GM21717 (cell line): ENCODE results near the gene SLC39A3.

Source experiments
- ATAC-seq: cut with Tn5 transposase; IDR thresholded peaks from one replicate; pipeline ENCODE4 v1.9.1; 2021; ENCODE audit warnings: mild to moderate bottlenecking, moderate library complexity; ENCODE audit not compliant: unreplicated experiment

The SLC39A3 gene

DNA sequence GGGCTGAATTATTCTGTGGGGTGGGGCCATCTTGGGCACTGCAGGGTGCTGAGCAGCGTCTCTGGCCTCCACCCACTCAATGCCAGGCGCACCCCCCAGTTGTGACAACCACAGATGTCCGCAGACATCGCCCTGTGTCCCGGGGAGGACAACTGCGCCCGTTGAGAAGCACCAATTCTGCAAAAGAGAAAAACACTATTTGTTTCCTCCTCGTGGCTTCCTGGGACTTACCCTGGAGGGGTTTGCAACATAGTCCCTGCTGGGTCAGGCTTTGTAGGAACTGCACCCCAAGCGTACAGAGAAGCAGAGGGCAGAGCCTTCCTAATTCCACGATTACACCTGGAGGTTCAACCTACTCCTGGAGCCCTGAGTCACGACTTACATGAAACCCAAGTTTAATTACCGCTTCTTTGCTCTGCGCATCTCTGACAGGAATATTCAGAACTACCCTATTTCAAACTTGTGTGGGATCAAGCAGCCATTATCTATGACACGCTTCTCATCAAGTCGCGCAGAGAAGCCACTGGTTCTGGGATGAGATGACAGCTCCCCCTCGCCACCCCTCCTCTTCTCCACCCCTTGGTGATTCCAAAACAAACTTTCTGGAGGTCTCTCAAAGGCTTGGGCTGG is 11.1 kb upstream of the SLC39A3 start:
- no peak for ATAC-seq

- ATAC-seq: no peak
These were observed 7.5 kb upstream of the SLC39A3 start for GRCh38 chr19:2747349-2747748.

DNA sequence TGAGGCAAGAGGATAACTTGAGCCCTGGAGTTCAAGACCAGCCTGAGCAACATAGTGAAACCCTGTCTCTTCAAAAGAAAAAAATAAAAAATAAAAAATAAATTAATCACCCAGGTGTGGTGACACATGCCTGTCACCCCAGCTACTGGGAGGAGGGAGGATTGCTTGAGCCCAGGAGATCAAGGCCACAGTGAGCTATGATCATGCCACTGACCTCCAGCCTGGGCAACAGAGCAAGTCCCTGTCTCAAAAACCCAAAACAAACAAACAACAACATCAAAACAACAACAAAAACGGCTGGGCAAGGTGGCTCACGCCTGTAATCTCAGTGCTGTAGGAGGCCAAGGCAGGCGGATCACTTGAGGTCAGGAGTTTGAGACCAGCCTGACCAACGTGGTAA is 4.3 kb upstream of the SLC39A3 start:
- no peak for ATAC-seq

- ATAC-seq: no peak
These were observed 3.3 kb upstream of the SLC39A3 start for GRCh38 chr19:2743099-2743498.

GRCh38 chr19:2740314-2740656 is 468 bp upstream of the SLC39A3 start:
- no peak for ATAC-seq

- no peak for ATAC-seq
These were observed 3.1 kb downstream of the SLC39A3 start for GRCh38 chr19:2736550-2737190.

GRCh38 chr19:2735374-2735773 is 4.4 kb downstream of the SLC39A3 start:
- ATAC-seq: no peak

DNA sequence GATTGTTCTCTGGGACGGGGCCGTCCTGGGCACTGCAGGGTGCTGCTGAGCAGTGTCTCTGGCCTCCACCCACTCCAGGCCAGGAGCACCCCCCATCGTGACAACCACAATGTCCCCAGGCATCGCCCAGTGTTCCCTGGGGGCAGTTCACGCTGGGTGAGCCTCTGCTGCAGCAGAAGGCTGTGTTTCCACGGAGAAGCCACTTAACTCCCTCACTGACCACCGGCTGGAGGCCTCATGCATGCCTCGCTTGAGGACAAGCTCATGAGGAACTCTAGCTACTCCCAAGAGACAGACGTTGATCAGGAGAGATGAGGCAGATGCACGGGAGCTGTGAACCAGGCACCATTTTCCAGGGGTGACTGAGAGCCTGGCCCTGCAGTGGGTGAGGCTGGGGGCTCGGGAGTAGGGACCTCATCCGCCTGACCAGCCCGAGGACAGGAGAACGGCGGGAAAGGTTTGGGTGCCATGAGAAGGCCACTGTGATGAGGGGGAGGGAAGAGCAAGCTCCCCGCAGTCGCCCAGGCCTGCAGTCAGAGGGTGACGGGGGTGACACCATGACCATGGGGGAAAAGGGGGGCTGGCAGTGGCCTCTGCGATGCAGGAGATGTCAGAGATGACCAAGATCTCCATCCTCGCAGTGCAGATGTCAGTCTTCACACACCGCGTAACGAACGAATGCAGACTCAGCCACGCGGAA is 5.1 kb downstream of the SLC39A3 start:
- no peak for ATAC-seq

DNA sequence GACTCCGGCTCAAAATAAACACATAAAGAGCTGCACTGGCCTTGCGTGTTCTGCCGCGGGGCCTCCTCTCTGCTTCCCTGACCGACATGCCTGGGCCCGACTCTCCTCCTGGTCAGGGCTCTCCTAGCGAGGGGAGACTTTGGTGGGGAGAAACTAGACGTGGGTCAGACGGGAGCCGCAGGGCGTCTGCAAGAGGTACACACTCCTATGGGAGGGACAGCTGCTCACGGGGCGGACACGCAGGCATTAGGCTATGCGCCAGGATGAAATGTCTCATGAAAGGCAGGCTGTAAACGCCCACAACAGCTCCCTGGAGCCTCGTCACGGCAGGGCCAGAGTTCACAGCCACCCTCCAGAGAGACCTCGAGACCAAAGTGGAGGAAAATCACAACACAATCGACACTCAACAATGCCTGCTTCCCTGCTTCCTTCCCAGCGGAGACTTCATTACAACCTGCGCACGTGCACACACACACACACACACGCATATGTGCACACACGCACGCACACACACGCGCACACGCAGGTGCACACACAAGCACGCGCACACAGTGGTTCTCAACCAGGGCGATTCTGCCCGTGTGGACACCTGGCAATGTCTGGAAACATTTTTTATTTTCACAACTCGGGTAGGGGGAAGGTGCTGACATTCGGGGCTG is 5.8 kb downstream of the SLC39A3 start:
- no peak for ATAC-seq

DNA sequence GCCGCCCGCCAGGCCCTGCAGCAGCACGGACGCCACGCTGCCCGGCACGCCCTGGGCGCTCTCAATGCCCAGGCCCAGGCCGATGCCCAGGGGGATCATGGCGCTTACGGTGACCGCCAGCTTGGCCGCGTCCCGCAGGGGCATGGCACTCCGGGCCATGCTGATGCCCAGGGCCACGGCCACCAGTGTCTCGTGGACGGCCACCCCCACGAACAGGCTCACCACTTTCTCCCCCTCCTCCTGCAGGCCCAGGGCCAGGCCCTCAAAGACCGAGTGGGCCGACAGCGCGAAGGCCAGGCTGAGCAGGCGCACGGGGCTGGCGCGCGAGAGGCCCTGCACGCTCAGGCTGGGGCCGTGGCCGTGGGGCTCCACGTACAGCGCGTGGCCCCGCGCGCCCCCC is 6.9 kb downstream of the SLC39A3 start:
- ATAC-seq: no peak

DNA sequence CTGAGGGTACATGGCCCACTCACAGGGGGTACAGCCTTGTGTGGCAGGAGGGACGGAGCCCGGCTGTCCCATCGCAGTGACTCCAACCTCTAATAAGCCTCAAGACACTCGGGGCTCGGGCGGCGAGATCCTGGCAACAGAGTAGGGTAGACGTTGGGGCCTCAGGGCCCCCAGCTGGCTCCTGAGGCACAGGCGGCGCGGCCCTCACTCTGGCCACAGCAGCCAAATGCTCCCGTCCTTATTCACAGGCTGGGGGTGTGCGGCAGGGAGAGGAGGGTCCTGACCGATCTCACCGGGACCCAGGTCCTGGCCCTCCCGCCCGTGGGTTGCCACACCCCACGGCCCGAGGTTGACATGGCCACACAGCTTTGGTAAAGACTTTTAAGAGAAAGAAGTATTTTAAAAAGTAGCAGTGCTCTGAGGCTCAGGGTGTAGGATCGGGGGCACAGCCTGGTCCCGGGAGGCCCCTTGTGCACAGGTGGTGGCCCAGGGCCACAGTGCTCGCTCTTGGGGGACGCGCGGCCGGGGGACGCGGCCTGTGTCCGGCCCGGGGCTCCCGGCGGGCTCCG is 7.6 kb downstream of the SLC39A3 start:
- ATAC-seq: no peak

DNA sequence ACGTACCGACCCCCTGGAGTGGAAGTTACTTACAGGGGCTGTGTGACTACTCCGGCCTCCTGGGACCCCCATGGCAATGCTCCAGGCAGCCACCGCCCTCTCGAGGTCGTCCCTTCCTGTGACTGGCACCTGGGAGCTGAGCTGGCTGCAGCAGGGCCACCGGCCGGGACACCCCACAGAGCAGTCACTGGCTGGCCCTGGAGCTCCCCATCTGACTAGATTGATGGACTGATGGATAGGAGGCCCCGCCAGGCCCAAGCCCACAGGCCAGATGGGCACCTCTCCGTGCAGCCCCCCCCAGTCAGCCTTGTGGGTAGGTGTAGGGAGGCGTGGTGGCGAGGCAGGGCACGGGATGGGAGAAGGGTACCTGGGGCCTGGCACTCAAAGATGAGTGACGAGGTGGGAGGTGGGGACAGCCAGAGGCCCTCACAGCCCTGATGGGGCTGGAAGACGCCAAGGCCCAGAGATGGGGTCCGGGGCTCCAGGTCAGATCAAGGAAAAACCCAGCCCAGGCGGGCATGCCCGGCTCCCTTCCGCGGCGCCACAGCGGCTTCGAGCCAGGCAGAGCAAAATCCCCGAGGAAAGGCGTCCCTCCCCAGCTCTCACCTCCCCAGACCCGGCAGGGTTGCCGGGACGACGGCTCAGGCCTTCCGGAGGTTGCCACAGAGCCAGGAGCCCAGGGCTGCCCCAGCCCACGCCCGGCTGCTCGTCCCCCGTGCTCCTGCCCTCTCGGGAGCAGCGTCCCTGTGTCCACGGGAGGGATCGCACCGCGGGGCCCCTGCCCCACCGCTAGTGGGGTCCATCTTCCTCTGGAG is 8.4 kb downstream of the SLC39A3 start:
- no peak for ATAC-seq

- no peak for ATAC-seq
These were observed 9.6 kb downstream of the SLC39A3 start for GRCh38 chr19:2729943-2730818.

DNA sequence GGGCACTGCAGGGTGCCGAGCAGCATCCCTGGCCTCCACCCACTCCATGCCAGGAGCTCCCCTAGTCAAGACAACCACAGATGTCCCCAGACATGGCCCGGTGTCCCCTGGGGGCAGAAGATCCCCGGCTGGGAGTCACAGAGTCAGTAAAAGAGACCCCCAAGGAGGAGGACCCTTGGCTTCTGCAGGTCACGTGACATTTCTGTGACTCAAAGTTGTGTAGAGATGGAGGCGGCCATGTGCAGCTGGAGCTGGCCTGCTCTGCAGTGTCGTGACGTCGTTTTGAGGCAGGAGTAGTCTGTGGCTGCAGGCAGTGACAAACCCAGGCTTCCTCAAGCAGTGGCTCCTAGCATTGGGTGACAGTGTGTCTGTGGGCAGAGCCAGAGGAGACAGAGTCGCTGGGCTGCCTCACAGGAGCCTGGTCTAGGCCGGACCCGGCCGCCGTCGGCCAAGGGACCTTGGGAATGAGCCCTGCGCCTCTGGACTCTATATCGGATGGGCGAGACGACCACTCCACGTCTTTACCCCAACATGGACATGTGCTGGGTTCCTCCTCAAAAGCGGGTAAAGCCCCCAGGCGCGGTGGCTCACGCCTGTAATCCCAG is 10.9 kb downstream of the SLC39A3 start:
- no peak for ATAC-seq

DNA sequence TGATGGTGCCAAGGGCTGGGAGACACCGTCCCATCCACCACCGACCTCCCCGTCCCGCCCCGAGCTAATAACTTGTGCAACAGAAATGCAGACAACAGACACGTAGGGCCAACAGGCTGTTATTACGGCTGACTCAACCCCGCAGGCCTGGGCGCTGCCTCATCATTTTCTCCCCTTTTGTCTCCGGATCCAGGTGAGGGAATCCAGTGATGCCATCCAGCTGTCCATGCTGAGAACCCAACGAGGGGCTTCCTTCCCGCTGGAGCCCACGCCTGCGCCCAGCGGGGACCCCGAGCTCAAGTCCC is 12.2 kb downstream of the SLC39A3 start:
- no peak for ATAC-seq

DNA sequence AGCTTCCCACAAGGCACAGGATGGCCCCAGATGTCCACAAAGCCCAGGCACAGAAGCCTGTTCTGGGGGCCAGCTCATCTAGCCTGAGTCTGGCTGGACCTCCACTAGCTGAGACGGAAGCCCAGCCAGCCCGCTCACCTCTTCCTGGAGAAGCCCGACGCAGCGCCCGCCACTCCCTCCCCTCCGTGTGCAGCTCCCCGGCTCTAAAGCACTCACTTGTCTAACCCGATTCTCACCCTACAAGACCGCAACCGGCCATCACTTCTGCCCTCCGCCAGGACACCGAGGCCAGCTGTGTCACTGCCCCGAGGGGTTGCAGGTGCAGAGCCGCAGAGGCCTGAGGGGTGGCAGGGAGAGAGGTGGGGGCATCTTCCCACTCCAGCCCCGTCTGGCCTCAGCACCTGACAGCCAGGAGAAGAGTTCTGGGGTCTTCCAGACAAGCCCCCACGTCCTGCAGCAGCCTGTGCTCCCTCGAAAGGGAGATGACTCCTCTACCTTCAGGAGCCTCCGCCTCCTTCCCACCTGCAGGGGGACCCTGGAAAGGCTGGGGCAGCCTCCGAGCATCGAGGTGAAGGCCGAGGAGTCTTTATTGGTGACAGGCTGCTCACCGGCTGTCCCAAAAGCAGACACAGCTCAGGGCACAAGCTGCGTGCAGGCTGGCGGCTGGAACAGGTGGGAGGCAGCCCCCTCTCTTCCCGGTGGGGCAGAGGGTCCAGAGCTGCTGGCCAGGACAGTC is 12.7 kb downstream of the SLC39A3 start:
- ATAC-seq: no peak

DNA sequence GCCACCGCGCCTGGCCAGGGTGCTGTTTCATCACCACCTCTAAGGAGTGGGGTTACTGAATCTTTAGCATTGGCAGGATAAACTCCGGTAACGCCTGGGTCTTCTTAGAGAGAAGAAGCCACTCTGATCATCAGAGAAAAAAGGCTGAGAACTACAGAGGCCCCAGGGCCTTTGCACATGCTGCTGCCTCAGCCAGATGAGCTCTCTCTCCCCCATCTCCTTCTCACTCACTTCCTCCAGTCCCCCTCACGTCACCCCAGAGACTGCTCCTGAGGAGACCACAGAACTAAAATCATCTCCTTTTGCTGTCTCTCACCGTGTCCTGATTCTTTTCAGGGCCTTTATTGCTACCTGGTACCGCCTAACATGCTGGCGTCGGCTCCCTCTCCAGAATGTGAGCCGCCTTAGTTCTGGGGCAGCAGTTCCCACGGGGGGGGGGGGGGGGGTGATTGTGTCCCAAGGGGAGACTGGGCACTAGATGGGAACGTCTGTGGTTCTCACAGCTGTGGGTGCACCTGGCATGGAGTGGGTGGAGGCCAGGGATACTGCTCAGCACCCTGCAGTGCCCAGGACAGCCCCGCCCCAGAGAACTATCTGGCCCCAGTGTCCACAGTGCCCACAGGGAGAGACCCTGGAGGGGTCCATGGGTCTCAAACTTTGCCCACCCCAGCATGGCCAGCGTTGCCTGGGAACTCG is 13.5 kb downstream of the SLC39A3 start:
- no peak for ATAC-seq

GRCh38 chr19:2724148-2724557 is 15.7 kb downstream of the SLC39A3 start:
- ATAC-seq: no peak
